DOHH2 (cell line): ENCODE results near the gene PPP1CC.

Source experiments
- CTCF ChIP-seq: fragments of 200-600 bp; sonication (generic); IDR thresholded peaks from one replicate; pipeline ENCODE4 v1.5.1; 2014; ENCODE audit warnings: antibody characterized with exemption, mild to moderate bottlenecking, low read depth, low read length; ENCODE audit not compliant: poor library complexity, severe bottlenecking
- EZH2phosphoT487 ChIP-seq: fragments of 200-600 bp; sonication (generic); IDR thresholded peaks from 2 replicates; pipeline ENCODE4 v1.6.1; 2017; ENCODE audit warnings: borderline replicate concordance, mild to moderate bottlenecking, antibody characterized with exemption, low read length, moderate library complexity, mixed read lengths

- TF ChIP-seq CTCF (no peak), EZH2phosphoT487 (no peak)
Observed at GRCh38 chr12:110679201-110679600, 63.5 kb downstream of the PPP1CC start.
